DOHH2 (cell line): ENCODE data around the gene THSD8.

Experiments used
- H3F3A ChIP-seq: fragments of 200-600 bp; sonication (generic), shearing (Covaris generic); 2 replicates; pipeline ENCODE4 v1.6.0; 2016; ENCODE audit warnings: antibody characterized with exemption, mild to moderate bottlenecking; ENCODE audit not compliant: control insufficient read depth, insufficient read depth
- H3K27ac ChIP-seq: fragments of 200-600 bp; sonication (generic); 2 replicates; pipeline ENCODE4 v1.5.1; 2014; ENCODE audit warnings: low read depth, mild to moderate bottlenecking, low read length, moderate library complexity
- H3K27me3 ChIP-seq: fragments of 200-600 bp; sonication (generic); 2 replicates; pipeline ENCODE4 v1.6.1; 2014; ENCODE audit warnings: mild to moderate bottlenecking, low read length, mixed read lengths; ENCODE audit not compliant: control insufficient read depth
- H3K36me3 ChIP-seq: fragments of 200-600 bp; sonication (generic); 2 replicates; pipeline ENCODE4 v1.6.1; 2014; ENCODE audit warnings: mild to moderate bottlenecking, low read length, moderate library complexity, mixed read lengths; ENCODE audit not compliant: control insufficient read depth
- H3K4me1 ChIP-seq: fragments of 200-600 bp; sonication (generic); 2 replicates; pipeline ENCODE4 v1.6.1; 2014; ENCODE audit warnings: mild to moderate bottlenecking, low read length, mixed read lengths; ENCODE audit not compliant: control insufficient read depth
- H3K4me2 ChIP-seq: fragments of 200-600 bp; sonication (generic); 2 replicates; pipeline ENCODE4 v1.6.0; 2014; ENCODE audit warnings: mild to moderate bottlenecking, low read length, moderate library complexity
- H3K4me3 ChIP-seq: fragments of 200-600 bp; sonication (generic); 2 replicates; pipeline ENCODE4 v1.5.1; 2014; ENCODE audit warnings: mild to moderate bottlenecking, low read length, mixed read lengths
- H3K79me2 ChIP-seq: fragments of 200-600 bp; sonication (generic); 2 replicates; pipeline ENCODE4 v1.6.1; 2014; ENCODE audit warnings: mild to moderate bottlenecking, low read length, mixed read lengths; ENCODE audit not compliant: control insufficient read depth
- H3K9me2 ChIP-seq: fragments of 200-600 bp; sonication (generic); replicated peaks from 2 replicates; pipeline ENCODE4 v1.6.1; 2014; ENCODE audit warnings: mild to moderate bottlenecking, low read length, mixed read lengths; ENCODE audit not compliant: control insufficient read depth
- H3K9me3 ChIP-seq: fragments of 200-600 bp; sonication (generic); 2 replicates; pipeline ENCODE4 v1.6.1; 2014; ENCODE audit warnings: antibody characterized with exemption, low read length, mixed read lengths; ENCODE audit not compliant: control insufficient read depth, insufficient read depth
- H4K20me1 ChIP-seq: fragments of 200-600 bp; sonication (generic); 2 replicates; pipeline ENCODE4 v1.6.0; 2014; ENCODE audit warnings: low read depth, mild to moderate bottlenecking, antibody characterized with exemption, low read length, moderate library complexity; ENCODE audit not compliant: control insufficient read depth, insufficient read depth
- CTCF ChIP-seq: fragments of 200-600 bp; sonication (generic); IDR thresholded peaks from one replicate; pipeline ENCODE4 v1.5.1; 2014; ENCODE audit warnings: antibody characterized with exemption, mild to moderate bottlenecking, low read depth, low read length; ENCODE audit not compliant: poor library complexity, severe bottlenecking
- EZH2phosphoT487 ChIP-seq: fragments of 200-600 bp; sonication (generic); IDR thresholded peaks from 2 replicates; pipeline ENCODE4 v1.6.1; 2017; ENCODE audit warnings: borderline replicate concordance, mild to moderate bottlenecking, antibody characterized with exemption, low read length, moderate library complexity, mixed read lengths

The THSD8 gene

DNA sequence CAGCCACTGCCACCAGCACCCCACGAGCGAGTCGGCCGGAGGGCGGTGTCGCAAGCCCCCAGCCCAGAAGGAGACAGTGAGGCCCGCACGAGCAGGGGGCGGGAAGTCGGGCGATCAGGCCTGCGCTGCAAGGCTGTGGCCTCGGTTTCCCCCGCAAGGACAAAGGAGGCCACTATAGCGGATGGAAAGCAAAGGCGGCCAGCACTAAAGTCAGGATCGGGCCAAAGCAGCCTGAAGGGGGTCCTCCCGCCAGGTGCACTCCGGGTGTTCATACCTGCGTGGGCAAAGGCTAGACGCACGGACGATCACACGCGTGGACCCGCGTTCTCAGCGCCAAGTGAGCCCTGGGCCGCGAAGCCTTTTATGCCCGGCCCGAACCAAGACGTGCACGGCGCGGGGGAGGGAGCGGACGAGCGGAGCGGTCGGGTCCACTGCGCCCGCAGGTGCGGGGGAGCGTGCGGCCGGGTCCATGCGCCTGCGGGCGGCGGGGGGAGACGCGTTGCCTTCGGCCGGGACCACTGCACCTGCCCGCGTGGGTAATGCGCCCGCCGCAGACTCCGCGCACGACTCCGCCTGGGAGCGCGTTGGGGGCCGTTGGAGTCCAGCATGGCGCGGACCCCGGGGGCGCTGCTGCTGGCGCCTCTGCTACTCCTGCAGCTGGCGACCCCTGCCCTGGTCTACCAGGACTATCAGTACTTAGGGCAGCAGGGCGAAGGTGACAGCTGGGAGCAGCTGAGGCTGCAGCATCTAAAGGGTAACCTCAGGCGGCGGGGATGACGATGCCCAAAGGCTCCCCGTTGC lies at the start of gene THSD8, which contains the start of gene PRDX2:
Gene THSD8 (plus strand): TSS at position 604 of the 801 bp plus-strand sequence. CDS start 3 bp downstream, at position 607.
Gene PRDX2 (minus strand): TSS at position 335 of the 801 bp plus-strand sequence. CDS start 539 bp downstream, outside the sequence.
- Histone ChIP-seq H3K9me2 (no peaks in the 10 kb centered on the region), H3K27me3 (no peaks in the 10 kb centered on the region), H3K36me3 (peaks cover 16% of the 10 kb centered on the region), H3K27ac (0 out of 2 replicates have a peak within 1 kb of the TSS, but pooled peaks have one; percentile 7), H3K4me2 (peak within 1 kb of the TSS; percentile 66), H3F3A (0 out of 2 replicates have a peak, but pooled peaks cover 6% of the 10 kb centered on the region), H4K20me1 (0 out of 2 replicates have a peak, but pooled peaks cover 3% of the 10 kb centered on the region), H3K79me2 (peaks cover 23% of the 10 kb centered on the region), H3K4me3 (peak within 1 kb of the TSS; percentile 74), H3K9me3 (no peaks in the 10 kb centered on the region), H3K4me1 (peaks cover 29% of the 10 kb centered on the region)
- TF ChIP-seq CTCF, result no peak
- no peak for TF ChIP-seq EZH2phosphoT487

DNA sequence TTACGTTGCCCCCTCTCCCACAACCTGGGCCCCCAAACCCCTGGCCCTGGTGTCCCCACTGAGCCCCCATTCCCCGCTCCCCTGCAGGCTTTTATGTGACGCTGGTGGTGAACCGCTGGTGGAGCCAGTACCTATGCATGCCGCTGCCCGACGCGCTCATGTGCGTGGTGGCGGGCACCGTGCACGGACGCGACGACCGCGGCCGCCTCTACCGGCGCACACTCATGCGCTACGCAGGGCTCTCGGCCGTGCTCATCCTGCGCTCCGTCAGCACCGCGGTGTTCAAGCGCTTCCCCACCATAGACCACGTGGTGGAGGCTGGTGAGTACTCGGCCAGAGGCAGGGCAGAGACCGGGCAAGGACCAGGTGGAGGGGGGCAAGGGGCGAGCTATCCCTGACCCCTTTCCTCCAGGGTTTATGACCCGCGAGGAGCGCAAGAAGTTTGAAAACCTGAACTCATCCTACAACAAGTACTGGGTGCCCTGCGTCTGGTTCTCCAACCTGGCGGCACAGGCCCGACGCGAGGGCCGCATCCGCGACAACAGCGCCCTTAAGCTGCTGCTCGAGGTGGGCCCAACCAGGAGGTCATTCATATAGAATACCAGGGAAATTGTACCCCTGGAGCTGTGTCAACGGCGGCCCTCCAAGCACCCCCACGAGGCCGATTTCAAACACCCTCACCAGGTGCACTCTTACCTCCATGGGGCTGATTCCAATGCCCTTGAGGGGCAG lies 47.2 kb upstream of the THSD8 start:
- TF ChIP-seq CTCF (no peak), EZH2phosphoT487 (no peak)
- Histone ChIP-seq H4K20me1 (no peaks in the 10 kb centered on the region), H3K36me3 (no peaks in the 10 kb centered on the region), H3F3A (no peaks in the 10 kb centered on the region), H3K4me1 (peaks cover 10% of the 10 kb centered on the region), H3K9me3 (no peaks in the 10 kb centered on the region), H3K4me2 (no peak overlapping the region), H3K27me3 (peaks cover 29% of the 10 kb centered on the region), H3K9me2 (no peaks in the 10 kb centered on the region), H3K4me3 (no peak overlapping the region), H3K79me2 (no peaks in the 10 kb centered on the region), H3K27ac (no peak overlapping the region)

GRCh38 chr19:12756150-12756883 lies 45.6 kb upstream of the THSD8 start:
- Histone ChIP-seq H3F3A (no peaks in the 10 kb centered on the region), H4K20me1 (no peaks in the 10 kb centered on the region), H3K36me3 (no peaks in the 10 kb centered on the region), H3K4me1 (peaks cover 2% of the 10 kb centered on the region; the same call in 1 of the 2 replicates), H3K79me2 (no peaks in the 10 kb centered on the region), H3K27me3 (peaks cover 15% of the 10 kb centered on the region), H3K4me3 (no peak overlapping the region), H3K9me2 (no peaks in the 10 kb centered on the region), H3K27ac (no peak overlapping the region), H3K9me3 (no peaks in the 10 kb centered on the region), H3K4me2 (no peak overlapping the region)
- TF ChIP-seq CTCF (no peak), EZH2phosphoT487 (no peak)
